Sigmoid colon (tissue), 4 donors: ENCODE results near the gene MRPS30.

Experiments
- EP300 ChIP-seq, 4 donors: sonication (generic); formaldehyde crosslinking; IDR thresholded peaks; one replicate each; pipeline ENCODE4 v1.6.1; 2017; ENCODE audit warnings: antibody characterized with exemption in 4 of 4
- POLR2A ChIP-seq, 2 donors: fragments of 450-650 bp; IDR thresholded peaks; one replicate each; pipeline ENCODE4 v1.6.1; 2016; ENCODE audit warnings: antibody characterized with exemption in 2 of 2, mild to moderate bottlenecking in 2 of 2, moderate library complexity in 2 of 2
- POLR2AphosphoS5 ChIP-seq, 4 donors: sonication (generic); formaldehyde crosslinking; IDR thresholded peaks; one replicate each; pipeline ENCODE4 v1.6.1; 2017; ENCODE audit warnings: antibody characterized with exemption in 4 of 4
- TF ChIP-seq, protein P1 (sequence below), 4 experiments: fragments of 450-650 bp in 3 of 4; fragments of 200-600 bp in 1 of 4; IDR thresholded peaks; one replicate each; pipeline ENCODE4 v1.5.1; 2016 to 2019; ENCODE audit warnings: antibody characterized with exemption in 4 of 4, mild to moderate bottlenecking in 3 of 4, moderate library complexity in 2 of 4

DNA sequence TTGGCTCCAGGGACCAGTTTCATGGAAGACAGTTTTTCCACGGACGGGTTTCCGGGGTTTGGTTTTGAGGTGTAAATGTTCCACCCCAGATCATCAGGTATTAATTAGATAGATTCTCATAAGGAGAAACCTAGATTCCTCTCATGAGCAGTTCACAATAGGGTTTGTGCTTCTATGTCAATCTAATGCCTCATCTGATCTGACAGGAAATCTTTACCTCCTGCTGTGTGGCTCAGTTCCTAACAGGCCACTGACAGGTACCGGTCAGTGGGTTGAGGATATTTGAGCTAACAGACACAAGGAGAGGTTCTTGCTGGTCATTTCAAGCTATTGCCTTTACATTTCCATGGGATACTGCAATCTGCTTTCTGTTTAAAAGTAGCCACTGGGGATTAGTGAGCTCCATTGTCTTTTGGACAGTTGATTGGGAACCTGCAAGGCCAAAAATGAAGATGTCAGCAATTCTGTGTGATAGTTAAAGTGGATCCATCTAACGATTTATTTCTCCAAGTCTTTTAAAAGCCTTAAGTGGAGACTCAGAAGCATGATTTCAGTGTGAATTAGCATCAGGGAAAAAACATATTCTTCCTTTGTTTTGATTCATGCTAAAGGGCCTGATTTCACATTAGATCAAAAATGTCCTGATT is 38.6 kb downstream of the MRPS30 start:
- TF ChIP-seq EP300 (IDR thresholded peaks at IDR 0.05), result no peak
- TF ChIP-seq, protein P1, sequence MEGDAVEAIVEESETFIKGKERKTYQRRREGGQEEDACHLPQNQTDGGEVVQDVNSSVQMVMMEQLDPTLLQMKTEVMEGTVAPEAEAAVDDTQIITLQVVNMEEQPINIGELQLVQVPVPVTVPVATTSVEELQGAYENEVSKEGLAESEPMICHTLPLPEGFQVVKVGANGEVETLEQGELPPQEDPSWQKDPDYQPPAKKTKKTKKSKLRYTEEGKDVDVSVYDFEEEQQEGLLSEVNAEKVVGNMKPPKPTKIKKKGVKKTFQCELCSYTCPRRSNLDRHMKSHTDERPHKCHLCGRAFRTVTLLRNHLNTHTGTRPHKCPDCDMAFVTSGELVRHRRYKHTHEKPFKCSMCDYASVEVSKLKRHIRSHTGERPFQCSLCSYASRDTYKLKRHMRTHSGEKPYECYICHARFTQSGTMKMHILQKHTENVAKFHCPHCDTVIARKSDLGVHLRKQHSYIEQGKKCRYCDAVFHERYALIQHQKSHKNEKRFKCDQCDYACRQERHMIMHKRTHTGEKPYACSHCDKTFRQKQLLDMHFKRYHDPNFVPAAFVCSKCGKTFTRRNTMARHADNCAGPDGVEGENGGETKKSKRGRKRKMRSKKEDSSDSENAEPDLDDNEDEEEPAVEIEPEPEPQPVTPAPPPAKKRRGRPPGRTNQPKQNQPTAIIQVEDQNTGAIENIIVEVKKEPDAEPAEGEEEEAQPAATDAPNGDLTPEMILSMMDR (IDR thresholded peaks at IDR 0.05), result no peak
- no peak for TF ChIP-seq POLR2A (IDR thresholded peaks at IDR 0.05)
- TF ChIP-seq POLR2AphosphoS5 (IDR thresholded peaks at IDR 0.05), result no peak
